Lung (tissue), 16 donors: ENCODE measurements around the gene CPSF2. TPM values are rescaled to one million over a fixed set of nuclear protein-coding genes. Genes with fewer than 3 reads are reported as not detected.

ENCODE experiments used
- ATAC-seq: fragments of 200-7000 bp; cut with Tn5 transposase; one replicate; pipeline ENCODE4 v1.9.1; 2020; ENCODE audit warnings: moderate number of reproducible peaks; ENCODE audit not compliant: insufficient read depth, low FRiP score
- DNase-seq, 3 donors: peaks; one replicate each; pipeline ENCODE4 v3.0.0-alpha.2; 2013 to 2017
- H3K27ac ChIP-seq, 2 donors: one replicate each; pipeline ENCODE4 v1.5.1; 2013; ENCODE audit warnings: mild to moderate bottlenecking in 2 of 2, moderate library complexity in 2 of 2, control low read depth in 1 of 2, inconsistent platforms in 1 of 2, low read depth in 1 of 2, low read length in 1 of 2
- H3K27me3 ChIP-seq, 3 donors: one replicate each; pipeline ENCODE4 v1.5.1; 2013; ENCODE audit warnings: low read length in 2 of 3; ENCODE audit not compliant: control insufficient read depth in 3 of 3, insufficient read depth in 3 of 3
- H3K36me3 ChIP-seq, 4 donors: one replicate each; pipeline ENCODE4 v1.5.1; 2013; ENCODE audit warnings: low read length in 4 of 4, mild to moderate bottlenecking in 1 of 4, moderate library complexity in 1 of 4; ENCODE audit not compliant: control insufficient read depth in 4 of 4, insufficient read depth in 4 of 4
- H3K4me1 ChIP-seq, 5 donors: one replicate each; pipeline ENCODE4 v1.5.1; 2013; ENCODE audit warnings: low read length in 5 of 5, mild to moderate bottlenecking in 2 of 5, moderate library complexity in 1 of 5; ENCODE audit not compliant: control insufficient read depth in 5 of 5, insufficient read depth in 5 of 5
- H3K4me3 ChIP-seq: one replicate; pipeline ENCODE4 v1.5.1; 2013; ENCODE audit warnings: mild to moderate bottlenecking, control low read depth, moderate library complexity
- H3K9ac ChIP-seq, 2 donors: one replicate each; pipeline ENCODE4 v1.5.1; 2013; ENCODE audit warnings: low read length in 2 of 2, control low read depth in 1 of 2; ENCODE audit not compliant: insufficient read depth in 1 of 2
- H3K9me3 ChIP-seq, 4 donors: one replicate each; pipeline ENCODE4 v1.5.1; 2013; ENCODE audit warnings: low read length in 3 of 4, mild to moderate bottlenecking in 1 of 4, moderate library complexity in 1 of 4; ENCODE audit not compliant: control insufficient read depth in 4 of 4, insufficient read depth in 3 of 4
- WGBS, 2 donors: extraction: QIAGEN DNeasy Blood & Tissue Kit; methylation state at CpG; one replicate each; pipeline ENCODE4 v1.1.7; 2013; 5-methylcytosine and 5-hydroxymethylcytosine counted together
- long read RNA-seq, 5 donors: transcript quantifications; one replicate each; lab custom pipeline, GENCODE V29; 2026
- polyA plus RNA-seq, 2 donors: library from polyadenylated mRNA; stranded (reverse); fragments of 200-250 nt; gene quantifications; one replicate each; pipeline ENCODE4 v1.2.1, GENCODE V29; 2013
- total RNA-seq, 2 donors: library from RNA; depleted of rRNA in 1 of 2; stranded (reverse); fragments of >200 nt in 1 of 2; gene quantifications; one replicate each; pipeline ENCODE4 v1.2.1, GENCODE V29; 2014 to 2021
- TF ChIP-seq, protein P1 (sequence below): IDR thresholded peaks from 2 replicates; pipeline ENCODE4 v1.5.1; 2012; ENCODE audit warnings: mild to moderate bottlenecking; ENCODE audit errors: control extremely low read depth, extremely low read depth
- donor health status: control.
- donor health status: control.
- donor health status: Bipolar disorder and iron deficiency.
- donor health status: healthy.
- donor health status: DM: yes; HTN: yes; CAD: no.

The CPSF2 gene
- total RNA-seq (10 to 100 TPM; 30.9 to 49.6 TPM), polyA plus RNA-seq (10 to 100 TPM in 1 of 2 donors, 1 to 10 TPM in 1; 6.1 to 17.3 TPM)
- long read RNA-seq, donor 1, full-length matches to known transcripts: 3 of 480 reads
- long read RNA-seq, donor 1, partial matches to known transcripts: 201 of 480 reads
- long read RNA-seq, donor 1, other reads (novel, unspliced or antisense): 276 of 480 reads
- long read RNA-seq, donor 2: 0 reads
- long read RNA-seq, donor 3: 0 reads
- long read RNA-seq, donor 4, full-length matches to known transcripts: 1 of 1 reads
- long read RNA-seq, donor 4, partial matches to known transcripts: 0 of 1 reads
- long read RNA-seq, donor 4, other reads (novel, unspliced or antisense): 0 of 1 reads
- long read RNA-seq, donor 5: 0 reads

- Histone ChIP-seq H3K9ac (peak within 1 kb of the TSS; percentile 96 to 99), H3K9me3 (no peaks in the 10 kb centered on the region), H3K36me3 (peaks cover under 1 to 17% (median 7%) of the 10 kb centered on the region in 4 donors), H3K4me1 (peaks cover 0 to 11% (median 6%) of the 10 kb centered on the region in 5 donors), H3K4me3 (peak within 1 kb of the TSS; percentile 87), H3K27ac (peak within 1 kb of the TSS; percentile 95 to 97), H3K27me3 (no peaks in the 10 kb centered on the region)
- ATAC-seq (peak; percentile 91), DNase-seq (peak; percentile 86 to 88 (median 87))
- TF ChIP-seq, protein P1, sequence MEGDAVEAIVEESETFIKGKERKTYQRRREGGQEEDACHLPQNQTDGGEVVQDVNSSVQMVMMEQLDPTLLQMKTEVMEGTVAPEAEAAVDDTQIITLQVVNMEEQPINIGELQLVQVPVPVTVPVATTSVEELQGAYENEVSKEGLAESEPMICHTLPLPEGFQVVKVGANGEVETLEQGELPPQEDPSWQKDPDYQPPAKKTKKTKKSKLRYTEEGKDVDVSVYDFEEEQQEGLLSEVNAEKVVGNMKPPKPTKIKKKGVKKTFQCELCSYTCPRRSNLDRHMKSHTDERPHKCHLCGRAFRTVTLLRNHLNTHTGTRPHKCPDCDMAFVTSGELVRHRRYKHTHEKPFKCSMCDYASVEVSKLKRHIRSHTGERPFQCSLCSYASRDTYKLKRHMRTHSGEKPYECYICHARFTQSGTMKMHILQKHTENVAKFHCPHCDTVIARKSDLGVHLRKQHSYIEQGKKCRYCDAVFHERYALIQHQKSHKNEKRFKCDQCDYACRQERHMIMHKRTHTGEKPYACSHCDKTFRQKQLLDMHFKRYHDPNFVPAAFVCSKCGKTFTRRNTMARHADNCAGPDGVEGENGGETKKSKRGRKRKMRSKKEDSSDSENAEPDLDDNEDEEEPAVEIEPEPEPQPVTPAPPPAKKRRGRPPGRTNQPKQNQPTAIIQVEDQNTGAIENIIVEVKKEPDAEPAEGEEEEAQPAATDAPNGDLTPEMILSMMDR: no peak
- 0 to 1% methylated on average over 48 to 55 of the region's 55 CpGs for WGBS, 2 donors
Observed at GRCh38 chr14:92121670-92122350, at the start of gene CPSF2, which contains the start of gene NDUFB1. CPSF2 (plus strand) TSS chr14:92121969; CDS start chr14:92130985, 9,016 bp downstream. NDUFB1 (minus strand) TSS chr14:92121706; CDS start chr14:92117637, 4,069 bp downstream.

DNA sequence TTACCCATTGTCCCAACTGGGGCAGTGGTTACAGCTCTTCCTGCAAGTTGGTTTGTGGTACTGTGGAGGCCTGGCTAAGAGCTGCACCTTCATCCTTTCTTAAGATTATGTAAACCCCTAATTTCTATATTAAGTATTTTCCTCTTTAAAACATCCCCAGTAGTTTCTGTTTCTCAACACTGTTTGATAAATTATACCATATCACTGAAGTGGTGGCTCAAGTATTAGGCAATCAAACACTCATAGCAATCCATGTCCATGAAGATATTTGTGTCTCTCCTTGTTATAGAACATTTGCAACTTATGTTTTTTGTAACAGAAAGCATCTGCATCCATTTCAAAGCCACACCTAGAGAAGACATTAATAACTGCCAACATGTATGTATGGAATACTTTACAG lies 47.2 kb upstream of the CPSF2 start:
- no peak for DNase-seq
- H3K36me3 ChIP-seq: peaks cover 4 to 22% (median 12%) of the 10 kb centered on the region in 4 donors
- H3K27me3 ChIP-seq: no peaks in the 10 kb centered on the region
- H3K27ac ChIP-seq: no peak overlapping the region
- no peaks in the 10 kb centered on the region for H3K4me1 ChIP-seq
- TF ChIP-seq, protein P1: no peak
- no peaks in the 10 kb centered on the region for H3K9me3 ChIP-seq
- H3K9ac ChIP-seq: no peak overlapping the region
- ATAC-seq: no peak
- no peak overlapping the region for H3K4me3 ChIP-seq

DNA sequence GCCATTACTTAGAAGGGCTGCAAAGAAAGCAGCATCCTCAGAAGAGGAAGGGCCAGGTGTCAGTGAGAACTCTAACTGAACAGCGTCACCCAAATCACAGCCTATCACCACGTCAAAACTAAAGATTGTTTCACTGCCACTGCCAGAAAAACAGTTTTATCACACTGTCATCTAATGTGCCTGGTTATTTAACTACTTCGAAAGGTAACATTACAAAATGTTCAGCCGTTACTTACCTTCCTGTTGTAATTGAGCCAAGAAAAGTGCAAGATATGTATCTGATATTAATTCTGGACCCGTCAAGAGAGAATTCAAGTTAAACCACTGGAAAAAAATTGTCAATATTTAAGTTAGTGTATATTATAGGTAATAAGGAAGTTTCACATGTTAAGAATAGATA lies 33.3 kb upstream of the CPSF2 start:
- Histone ChIP-seq H3K9me3 (no peaks in the 10 kb centered on the region), H3K4me1 (no peaks in the 10 kb centered on the region), H3K27me3 (no peaks in the 10 kb centered on the region), H3K36me3 (peaks cover 4 to 46% (median 19%) of the 10 kb centered on the region in 4 donors), H3K27ac (no peak overlapping the region), H3K4me3 (no peak overlapping the region), H3K9ac (no peak overlapping the region)
- ATAC-seq: no peak
- DNase-seq: no peak
- TF ChIP-seq, protein P1: no peak
- 93 to 95% methylated on average over 5 of the region's 5 CpGs for WGBS, 2 donors
